ENCODE measurements around the gene BMP5. TPM values are rescaled to one million over a fixed set of nuclear protein-coding genes. Genes with fewer than 3 reads are reported as not detected.

BMP5 gene
- total RNA-seq, 1 experiment from 2014 or later, result 17.7 TPM

DNA sequence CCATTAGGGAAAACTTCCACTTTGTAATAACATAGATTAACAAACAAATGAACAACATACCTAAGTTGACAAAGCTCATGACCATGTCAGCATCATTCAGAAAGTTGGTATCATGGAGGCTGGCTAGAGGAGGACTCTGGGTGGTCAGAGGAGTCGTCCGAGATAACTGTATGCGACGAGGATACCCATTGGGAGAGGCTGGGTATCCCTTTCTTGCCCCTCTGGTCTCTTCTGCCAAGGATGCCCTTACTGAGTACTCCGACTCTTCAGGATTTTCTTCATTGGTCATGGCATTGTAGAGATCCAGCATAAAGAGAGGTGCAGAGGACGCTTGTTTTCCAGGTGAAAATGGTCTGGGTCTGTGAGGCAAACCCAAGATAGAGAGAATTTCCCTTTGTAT, 1.1 kb downstream of the BMP5 start:
- H3K27ac ChIP-seq (ENCODE audit: low read length), result peak overlapping the region; percentile 99
- peak overlapping the region; percentile 51 to 72 for H3K4me3 ChIP-seq (ENCODE audit: low read depth in 2 of 2, low read length in 2 of 2)
- intact Hi-C loops (cut with micrococcal nuclease; ENCODE audit: unreplicated experiment), result no loop called here
- TF ChIP-seq, protein P1, sequence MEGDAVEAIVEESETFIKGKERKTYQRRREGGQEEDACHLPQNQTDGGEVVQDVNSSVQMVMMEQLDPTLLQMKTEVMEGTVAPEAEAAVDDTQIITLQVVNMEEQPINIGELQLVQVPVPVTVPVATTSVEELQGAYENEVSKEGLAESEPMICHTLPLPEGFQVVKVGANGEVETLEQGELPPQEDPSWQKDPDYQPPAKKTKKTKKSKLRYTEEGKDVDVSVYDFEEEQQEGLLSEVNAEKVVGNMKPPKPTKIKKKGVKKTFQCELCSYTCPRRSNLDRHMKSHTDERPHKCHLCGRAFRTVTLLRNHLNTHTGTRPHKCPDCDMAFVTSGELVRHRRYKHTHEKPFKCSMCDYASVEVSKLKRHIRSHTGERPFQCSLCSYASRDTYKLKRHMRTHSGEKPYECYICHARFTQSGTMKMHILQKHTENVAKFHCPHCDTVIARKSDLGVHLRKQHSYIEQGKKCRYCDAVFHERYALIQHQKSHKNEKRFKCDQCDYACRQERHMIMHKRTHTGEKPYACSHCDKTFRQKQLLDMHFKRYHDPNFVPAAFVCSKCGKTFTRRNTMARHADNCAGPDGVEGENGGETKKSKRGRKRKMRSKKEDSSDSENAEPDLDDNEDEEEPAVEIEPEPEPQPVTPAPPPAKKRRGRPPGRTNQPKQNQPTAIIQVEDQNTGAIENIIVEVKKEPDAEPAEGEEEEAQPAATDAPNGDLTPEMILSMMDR (IDR thresholded peaks at IDR 0.05), result no peak
- TF ChIP-seq SIN3A (IDR thresholded peaks at IDR 0.05; ENCODE audit: borderline replicate concordance, insufficient read depth, low read depth, low read length), result 0 out of 2 replicates have a peak, but pooled peaks have one; percentile 23
- TF ChIP-seq, protein P2, sequence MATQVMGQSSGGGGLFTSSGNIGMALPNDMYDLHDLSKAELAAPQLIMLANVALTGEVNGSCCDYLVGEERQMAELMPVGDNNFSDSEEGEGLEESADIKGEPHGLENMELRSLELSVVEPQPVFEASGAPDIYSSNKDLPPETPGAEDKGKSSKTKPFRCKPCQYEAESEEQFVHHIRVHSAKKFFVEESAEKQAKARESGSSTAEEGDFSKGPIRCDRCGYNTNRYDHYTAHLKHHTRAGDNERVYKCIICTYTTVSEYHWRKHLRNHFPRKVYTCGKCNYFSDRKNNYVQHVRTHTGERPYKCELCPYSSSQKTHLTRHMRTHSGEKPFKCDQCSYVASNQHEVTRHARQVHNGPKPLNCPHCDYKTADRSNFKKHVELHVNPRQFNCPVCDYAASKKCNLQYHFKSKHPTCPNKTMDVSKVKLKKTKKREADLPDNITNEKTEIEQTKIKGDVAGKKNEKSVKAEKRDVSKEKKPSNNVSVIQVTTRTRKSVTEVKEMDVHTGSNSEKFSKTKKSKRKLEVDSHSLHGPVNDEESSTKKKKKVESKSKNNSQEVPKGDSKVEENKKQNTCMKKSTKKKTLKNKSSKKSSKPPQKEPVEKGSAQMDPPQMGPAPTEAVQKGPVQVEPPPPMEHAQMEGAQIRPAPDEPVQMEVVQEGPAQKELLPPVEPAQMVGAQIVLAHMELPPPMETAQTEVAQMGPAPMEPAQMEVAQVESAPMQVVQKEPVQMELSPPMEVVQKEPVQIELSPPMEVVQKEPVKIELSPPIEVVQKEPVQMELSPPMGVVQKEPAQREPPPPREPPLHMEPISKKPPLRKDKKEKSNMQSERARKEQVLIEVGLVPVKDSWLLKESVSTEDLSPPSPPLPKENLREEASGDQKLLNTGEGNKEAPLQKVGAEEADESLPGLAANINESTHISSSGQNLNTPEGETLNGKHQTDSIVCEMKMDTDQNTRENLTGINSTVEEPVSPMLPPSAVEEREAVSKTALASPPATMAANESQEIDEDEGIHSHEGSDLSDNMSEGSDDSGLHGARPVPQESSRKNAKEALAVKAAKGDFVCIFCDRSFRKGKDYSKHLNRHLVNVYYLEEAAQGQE (IDR thresholded peaks at IDR 0.05; ENCODE audit: insufficient read depth in 1 of 2, low read depth in 2 of 2, low read length in 1 of 2), result no peak
- peak; percentile 44; the same call in 1 of the 2 replicates for TF ChIP-seq POLR2AphosphoS5 (IDR thresholded peaks at IDR 0.05; ENCODE audit: low read depth, low read length)
- TF ChIP-seq TCF7L2 (IDR thresholded peaks at IDR 0.05; ENCODE audit: low read depth, low read length), result no peak
- DNase-seq (ENCODE audit: low read depth, low spot score), result no peak
- no TSS peak for BruUV-seq (replicated peaks)
- no peaks in the 10 kb centered on the region for H3K27me3 ChIP-seq (ENCODE audit: control insufficient read depth, insufficient read depth, low read length)
- in situ Hi-C loops (cut with HindIII; ENCODE audit: low pct_unique_long_range_greater_than_20kb, low sequenced_read_pairs), result no loop called here
- CTCF ChIA-PET, result no interaction called here
- peak; percentile 70 for ATAC-seq
- H3K36me3 ChIP-seq (ENCODE audit: control insufficient read depth, insufficient read depth, low read length), result no peaks in the 10 kb centered on the region
- POLR2A ChIA-PET, result no interaction called here
- H3K4me1 ChIP-seq (ENCODE audit: control insufficient read depth, insufficient read depth, low read length), result peaks cover 23% of the 10 kb centered on the region
- no peaks in the 10 kb centered on the region for H3K9me3 ChIP-seq (ENCODE audit: control insufficient read depth, insufficient read depth, low read depth, low read length)

DNA sequence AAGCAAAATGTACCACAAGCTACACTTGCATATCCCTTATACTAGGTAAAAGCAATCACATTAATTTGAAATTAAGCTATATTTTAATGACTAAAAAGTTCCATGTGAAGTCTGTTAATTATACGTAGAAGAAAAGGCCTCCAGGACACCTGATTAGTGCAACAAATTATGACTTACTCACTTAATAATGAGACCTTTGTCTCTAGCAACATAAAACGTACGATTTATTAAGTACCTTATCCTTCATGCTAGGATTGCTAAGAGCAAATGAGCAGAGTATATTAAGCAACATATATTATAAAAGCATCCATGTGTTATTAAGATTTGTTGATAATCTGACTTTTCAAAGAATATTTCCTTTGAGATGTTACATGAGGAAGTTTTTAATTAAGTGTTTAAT, 2.5 kb downstream of the BMP5 start:
- CTCF ChIA-PET, result no interaction called here
- Histone ChIP-seq H3K4me3 (ENCODE audit: low read depth in 2 of 2, low read length in 2 of 2) (peak overlapping the region; percentile 40 to 51; a peak in 3 of 4 replicates), H3K4me1 (ENCODE audit: control insufficient read depth, insufficient read depth, low read length) (peaks cover 35% of the 10 kb centered on the region), H3K9me3 (ENCODE audit: control insufficient read depth, insufficient read depth, low read depth, low read length) (no peaks in the 10 kb centered on the region), H3K36me3 (ENCODE audit: control insufficient read depth, insufficient read depth, low read length) (no peaks in the 10 kb centered on the region), H3K27me3 (ENCODE audit: control insufficient read depth, insufficient read depth, low read length) (no peaks in the 10 kb centered on the region), H3K27ac (ENCODE audit: low read length) (peak overlapping the region; percentile 99; the same call in 1 of the 2 replicates)
- no peak for DNase-seq (ENCODE audit: low read depth, low spot score)
- in situ Hi-C loops (cut with HindIII; ENCODE audit: low pct_unique_long_range_greater_than_20kb, low sequenced_read_pairs), result no loop called here
- intact Hi-C loops (cut with micrococcal nuclease; ENCODE audit: unreplicated experiment), result no loop called here
- TF ChIP-seq, protein P1 (IDR thresholded peaks at IDR 0.05), result no peak
- TF ChIP-seq POLR2AphosphoS5 (IDR thresholded peaks at IDR 0.05; ENCODE audit: low read depth, low read length) (no peak), TCF7L2 (IDR thresholded peaks at IDR 0.05; ENCODE audit: low read depth, low read length) (no peak), SIN3A (IDR thresholded peaks at IDR 0.05; ENCODE audit: borderline replicate concordance, insufficient read depth, low read depth, low read length) (no peak)
- TF ChIP-seq, protein P2 (IDR thresholded peaks at IDR 0.05; ENCODE audit: insufficient read depth in 1 of 2, low read depth in 2 of 2, low read length in 1 of 2), result no peak
- no peak for ATAC-seq
- no TSS peak for BruUV-seq (replicated peaks)
- POLR2A ChIA-PET, result no interaction called here
